Breast epithelium (tissue), 3 donors: ENCODE results near the gene MSL2.

Experiments used
- POLR2A ChIP-seq: fragments of 450-650 bp; IDR thresholded peaks from one replicate; pipeline ENCODE4 v1.6.1; 2016; ENCODE audit warnings: antibody characterized with exemption, mild to moderate bottlenecking, moderate library complexity
- POLR2AphosphoS5 ChIP-seq, 3 donors: sonication (generic); formaldehyde crosslinking; IDR thresholded peaks; one replicate each; pipeline ENCODE4 v1.6.1; 2017; ENCODE audit warnings: antibody characterized with exemption in 3 of 3
- TF ChIP-seq, protein P1 (sequence below), 3 donors: fragments of 450-650 bp; IDR thresholded peaks; one replicate each; pipeline ENCODE4 v1.5.1; 2016 to 2017; ENCODE audit warnings: antibody characterized with exemption in 3 of 3, mild to moderate bottlenecking in 3 of 3, moderate library complexity in 3 of 3

DNA sequence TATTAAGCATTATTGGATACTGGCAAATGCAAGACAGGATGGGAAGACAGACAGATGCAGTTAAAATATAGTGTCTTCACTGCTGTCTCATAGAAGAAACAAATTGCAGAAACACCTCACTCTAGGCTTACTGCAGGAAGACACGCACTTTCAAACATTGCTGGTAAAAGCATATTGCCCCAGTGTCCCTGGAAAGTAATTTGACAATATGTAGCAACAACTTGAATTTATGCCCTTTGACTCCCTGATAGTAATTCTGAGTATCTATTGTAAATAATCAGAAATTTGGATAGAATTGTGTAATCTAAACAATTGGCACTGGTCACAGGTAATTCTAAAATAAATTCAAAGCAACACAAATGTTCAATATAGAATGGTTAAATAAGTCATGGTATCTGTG lies 62.0 kb downstream of the MSL2 start:
- TF ChIP-seq, protein P1, sequence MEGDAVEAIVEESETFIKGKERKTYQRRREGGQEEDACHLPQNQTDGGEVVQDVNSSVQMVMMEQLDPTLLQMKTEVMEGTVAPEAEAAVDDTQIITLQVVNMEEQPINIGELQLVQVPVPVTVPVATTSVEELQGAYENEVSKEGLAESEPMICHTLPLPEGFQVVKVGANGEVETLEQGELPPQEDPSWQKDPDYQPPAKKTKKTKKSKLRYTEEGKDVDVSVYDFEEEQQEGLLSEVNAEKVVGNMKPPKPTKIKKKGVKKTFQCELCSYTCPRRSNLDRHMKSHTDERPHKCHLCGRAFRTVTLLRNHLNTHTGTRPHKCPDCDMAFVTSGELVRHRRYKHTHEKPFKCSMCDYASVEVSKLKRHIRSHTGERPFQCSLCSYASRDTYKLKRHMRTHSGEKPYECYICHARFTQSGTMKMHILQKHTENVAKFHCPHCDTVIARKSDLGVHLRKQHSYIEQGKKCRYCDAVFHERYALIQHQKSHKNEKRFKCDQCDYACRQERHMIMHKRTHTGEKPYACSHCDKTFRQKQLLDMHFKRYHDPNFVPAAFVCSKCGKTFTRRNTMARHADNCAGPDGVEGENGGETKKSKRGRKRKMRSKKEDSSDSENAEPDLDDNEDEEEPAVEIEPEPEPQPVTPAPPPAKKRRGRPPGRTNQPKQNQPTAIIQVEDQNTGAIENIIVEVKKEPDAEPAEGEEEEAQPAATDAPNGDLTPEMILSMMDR (IDR thresholded peaks at IDR 0.05) = no peak
- TF ChIP-seq POLR2A (no peak), POLR2AphosphoS5 (IDR thresholded peaks at IDR 0.05) (no peak)
